GM06990 (cell line): ENCODE measurements around the gene ISL1.

Experiments
- DNase-seq: peaks from one replicate; pipeline ENCODE4 v3.0.0-alpha.2; 2011; ENCODE audit not compliant: insufficient read length; ENCODE audit errors: extremely low read depth
- H3K27me3 ChIP-seq: replicated peaks from 2 replicates; pipeline ENCODE4 v1.6.0; 2011; ENCODE audit warnings: low read length; ENCODE audit not compliant: control insufficient read depth, insufficient read depth
- H3K36me3 ChIP-seq: 2 replicates; pipeline ENCODE4 v1.5.1; 2011; ENCODE audit warnings: low read length; ENCODE audit not compliant: control insufficient read depth, insufficient read depth
- H3K4me3 ChIP-seq: replicated peaks from 2 replicates; pipeline ENCODE4 v1.5.1; 2011; ENCODE audit warnings: low read depth, mild to moderate bottlenecking, control low read depth, low read length
- CTCF ChIP-seq: IDR thresholded peaks from 2 replicates; pipeline ENCODE4 v1.5.1; 2011; ENCODE audit warnings: low read length, control low read depth, mild to moderate bottlenecking, inconsistent platforms; ENCODE audit not compliant: insufficient read depth, poor library complexity, severe bottlenecking

ISL1 gene

GRCh38 chr5:51378448-51379330, 4.6 kb upstream of the ISL1 start:
- TF ChIP-seq CTCF, result no peak
- no peak for DNase-seq
- H3K36me3 ChIP-seq, result no peaks in the 10 kb centered on the region
- H3K27me3 ChIP-seq, result peaks cover 4% of the 10 kb centered on the region
- H3K4me3 ChIP-seq, result no peak overlapping the region

GRCh38 chr5:51379331-51379700, 3.9 kb upstream of the ISL1 start:
- Histone ChIP-seq H3K4me3 (no peak overlapping the region), H3K27me3 (peaks cover 4% of the 10 kb centered on the region)

GRCh38 chr5:51380603-51381207, 2.5 kb upstream of the ISL1 start:
- DNase-seq, result no peak
- H3K27me3 ChIP-seq, result peaks cover 4% of the 10 kb centered on the region
- H3K36me3 ChIP-seq, result no peaks in the 10 kb centered on the region
- no peak overlapping the region for H3K4me3 ChIP-seq
- peak; percentile 62 for TF ChIP-seq CTCF

More at GRCh38 chr5:51379331-51379700, 3.9 kb upstream of the ISL1 start:
- no peak for DNase-seq
- no peak for TF ChIP-seq CTCF
- no peaks in the 10 kb centered on the region for H3K36me3 ChIP-seq

GRCh38 chr5:51381761-51382474, 1.3 kb upstream of the ISL1 start:
- Histone ChIP-seq H3K27me3 (peaks cover 4% of the 10 kb centered on the region), H3K4me3 (no peak overlapping the region), H3K36me3 (no peaks in the 10 kb centered on the region)
- no peak for DNase-seq
- no peak for TF ChIP-seq CTCF

GRCh38 chr5:51382521-51383130, 622 bp upstream of the ISL1 start:
- Histone ChIP-seq H3K4me3 (no peak overlapping the region), H3K36me3 (no peaks in the 10 kb centered on the region), H3K27me3 (peaks cover 6% of the 10 kb centered on the region)
- no peak for DNase-seq
- no peak for TF ChIP-seq CTCF
